Uterus (tissue), 2 donors: ENCODE data around the gene NT5C3A.

Experiments used
- CTCF ChIP-seq, 4 experiments: fragments of 200-600 bp in 2 of 4; fragments of 450-650 bp in 2 of 4; sonication (generic) in 2 of 4; IDR thresholded peaks; one replicate each; pipeline ENCODE4 v1.5.1; 2016 to 2019; ENCODE audit warnings: antibody characterized with exemption in 4 of 4, mild to moderate bottlenecking in 2 of 4, moderate library complexity in 1 of 4
- POLR2A ChIP-seq, 2 donors: fragments of 450-650 bp; IDR thresholded peaks; one replicate each; pipeline ENCODE4 v1.6.1; 2016; ENCODE audit warnings: antibody characterized with exemption in 2 of 2, mild to moderate bottlenecking in 1 of 2, moderate library complexity in 1 of 2

- TF ChIP-seq CTCF (IDR thresholded peaks at IDR 0.05) = no peak
- no peak for TF ChIP-seq POLR2A (IDR thresholded peaks at IDR 0.05)
Measured at GRCh38 chr7:33073243-33073642, 10.7 kb upstream of the NT5C3A start.
